ENCODE data around the gene GLUD2. TPM values are rescaled to one million over a fixed set of nuclear protein-coding genes. Genes with fewer than 3 reads are reported as not detected.
"Not testable (repeated sequence)": the region's sequence is repeated elsewhere in the genome, so short reads cannot be mapped to it uniquely, and the experiment has no call there.

Gene GLUD2
- total and polyA plus RNA-seq, 2 of the 8 experiments (the other 6 are each of a cell fraction or from before 2014, with no cell fraction given), result 0.14 to 0.26 TPM

GRCh38 chrX:121084247-121084646 is 36.8 kb downstream of the GLUD2 start:
- H3K79me1 ChIP-seq (ENCODE audit: low read depth, low read length); H2BK20ac ChIP-seq (ENCODE audit: low read length); DNase-seq (ENCODE audit: low read depth in 1 of 2, low spot score in 2 of 2); H2BK15ac ChIP-seq (ENCODE audit: low read length); H4K91ac ChIP-seq (replicated peaks; ENCODE audit: insufficient read length, low read length); H3K23ac ChIP-seq (ENCODE audit: insufficient read length); H4K5ac ChIP-seq (ENCODE audit: insufficient read length, low read depth, low read length); H4K20me1 ChIP-seq (replicated peaks in 1 of 2; ENCODE audit: control insufficient read depth in 1 of 2, insufficient read depth in 2 of 2, low read length in 2 of 2); H2BK120ac ChIP-seq (replicated peaks; ENCODE audit: low read depth, low read length); FAIRE-seq; H3K23me2 ChIP-seq (ENCODE audit: low read depth, low read length); H3K56ac ChIP-seq (replicated peaks; ENCODE audit: insufficient read length, low read depth, low read length); H3K36me3 ChIP-seq (ENCODE audit: control insufficient read depth in 2 of 4, insufficient read depth in 4 of 4, low read length in 3 of 4); H3K9ac ChIP-seq (replicated peaks in 1 of 4; ENCODE audit: extremely low read depth in 1 of 4, low read depth in 3 of 4, low read length in 3 of 4); H3K27ac ChIP-seq (ENCODE audit: low read depth, low read length); H3K27me3 ChIP-seq (replicated peaks in 1 of 4; ENCODE audit: control insufficient read depth in 3 of 4, extremely low read depth in 1 of 4, insufficient read depth in 3 of 4, low read length in 3 of 4); CTCF ChIA-PET (ENCODE audit: partially characterized antibody); H2BK5ac ChIP-seq (ENCODE audit: low read depth, low read length); H2AK5ac ChIP-seq (ENCODE audit: low read depth, low read length); H2AFZ ChIP-seq (ENCODE audit: low read length); H2BK12ac ChIP-seq (ENCODE audit: low read depth, low read length); H3K4me2 ChIP-seq (ENCODE audit: insufficient read depth in 1 of 2, low read depth in 2 of 2, low read length in 2 of 2); H3K18ac ChIP-seq (ENCODE audit: extremely low read depth, low read length); H3K4me1 ChIP-seq (replicated peaks in 1 of 4; ENCODE audit: control insufficient read depth in 3 of 4, insufficient read depth in 4 of 4, low read length in 3 of 4); H3K14ac ChIP-seq (ENCODE audit: insufficient read length); H3K4me3 ChIP-seq (ENCODE audit: extremely low read depth in 1 of 4, insufficient read depth in 2 of 4, low read depth in 3 of 4, low read length in 4 of 4); POLR2A ChIA-PET (ENCODE audit: partially characterized antibody); H4K8ac ChIP-seq (ENCODE audit: extremely low read depth, insufficient read depth, low read length); H3K79me2 ChIP-seq (ENCODE audit: control insufficient read depth in 1 of 2, insufficient read depth in 2 of 2, low read length in 2 of 2); H3K4ac ChIP-seq (replicated peaks; ENCODE audit: insufficient read length, low read depth, low read length): not testable (repeated sequence)
- WGBS, 2 experiments (ENCODE audit: extremely low coverage in 1 of 2, insufficient coverage in 1 of 2, insufficient read length in 1 of 2, insufficient replicate concordance in 2 of 2, low coverage in 1 of 2, low lambda C conversion rate in 2 of 2, missing lambda C conversion rate in 1 of 2), result 74% methylated on average over 2 of the region's 2 CpGs; no CpG with 5 or more reads in 1 of the 2 experiments
- H3K9me3 ChIP-seq (ENCODE audit: insufficient read depth in 2 of 2, low read depth in 1 of 2, low read length in 1 of 2), result peaks cover 0 to 25% of the 10 kb centered on the region in 2 experiments; a peak in 1 of 4 replicates

Measured in H1 (cell line).